Thyroid gland (tissue), 4 donors: ENCODE measurements around the gene GPC1. TPM values are rescaled to one million over a fixed set of nuclear protein-coding genes. Genes with fewer than 3 reads are reported as not detected.
A peak's percentile ranks its signal among the peaks of the same experiment; 100 is the strongest.

Experiments
- DNase-seq, 2 donors: peaks; one replicate each; pipeline ENCODE4 v3.0.0-alpha.2; 2019
- H3K27ac ChIP-seq, 3 donors: fragments of 200-600 bp; sonication (generic); 1 replicate in 2 of 3; 2 replicates in 1 of 3; pipeline ENCODE4 v1.5.1; 2016 to 2019; ENCODE audit warnings: mild to moderate bottlenecking in 1 of 3, moderate library complexity in 1 of 3
- H3K27me3 ChIP-seq: fragments of 200-600 bp; sonication (generic); one replicate; pipeline ENCODE4 v1.5.1; 2019
- H3K36me3 ChIP-seq, 2 donors: fragments of 200-600 bp; sonication (generic); one replicate each; pipeline ENCODE4 v1.5.1; 2016 to 2019
- H3K4me1 ChIP-seq, 2 donors: fragments of 200-600 bp; sonication (generic); one replicate each; pipeline ENCODE4 v1.5.1; 2017 to 2019
- H3K4me3 ChIP-seq, 3 donors: fragments of 200-600 bp; sonication (generic); replicated peaks in 1 of 3; 1 replicate in 2 of 3; 2 replicates in 1 of 3; pipeline ENCODE4 v1.5.1; 2016; ENCODE audit warnings: mild to moderate bottlenecking in 1 of 3
- H3K9me3 ChIP-seq: fragments of 200-600 bp; sonication (generic); one replicate; pipeline ENCODE4 v1.5.1; 2017
- CTCF ChIP-seq, 6 experiments: fragments of 200-600 bp in 3 of 6; fragments of 450-650 bp in 3 of 6; sonication (generic) in 3 of 6; IDR thresholded peaks; one replicate each; pipeline ENCODE4 v1.5.1; 2016 to 2019; ENCODE audit warnings: antibody characterized with exemption in 6 of 6, mild to moderate bottlenecking in 2 of 6, inconsistent platforms in 1 of 6, moderate library complexity in 1 of 6
- POLR2A ChIP-seq, 2 donors: fragments of 450-650 bp; IDR thresholded peaks; one replicate each; pipeline ENCODE4 v1.6.1; 2017; ENCODE audit warnings: antibody characterized with exemption in 2 of 2, mild to moderate bottlenecking in 2 of 2, moderate library complexity in 1 of 2
- WGBS, 2 donors: methylation state at CpG; one replicate each; pipeline ENCODE4 v1.1.5; 2017; 5-methylcytosine and 5-hydroxymethylcytosine counted together
- intact Hi-C: fragments of 100-400 bp; cut with DNase I; formaldehyde crosslinking; loops from one replicate; pipeline ENCODE4 v1.15.1; 2023
- total RNA-seq, 4 donors: library from RNA; depleted of rRNA; stranded (reverse); fragments of >200 nt; gene quantifications; one replicate each; pipeline ENCODE4 v1.2.3, GENCODE V29; 2016

The GPC1 gene
- total RNA-seq, 4 donors from 2014 or later: 14.1 to 35.5 (median 26.8) TPM

DNA sequence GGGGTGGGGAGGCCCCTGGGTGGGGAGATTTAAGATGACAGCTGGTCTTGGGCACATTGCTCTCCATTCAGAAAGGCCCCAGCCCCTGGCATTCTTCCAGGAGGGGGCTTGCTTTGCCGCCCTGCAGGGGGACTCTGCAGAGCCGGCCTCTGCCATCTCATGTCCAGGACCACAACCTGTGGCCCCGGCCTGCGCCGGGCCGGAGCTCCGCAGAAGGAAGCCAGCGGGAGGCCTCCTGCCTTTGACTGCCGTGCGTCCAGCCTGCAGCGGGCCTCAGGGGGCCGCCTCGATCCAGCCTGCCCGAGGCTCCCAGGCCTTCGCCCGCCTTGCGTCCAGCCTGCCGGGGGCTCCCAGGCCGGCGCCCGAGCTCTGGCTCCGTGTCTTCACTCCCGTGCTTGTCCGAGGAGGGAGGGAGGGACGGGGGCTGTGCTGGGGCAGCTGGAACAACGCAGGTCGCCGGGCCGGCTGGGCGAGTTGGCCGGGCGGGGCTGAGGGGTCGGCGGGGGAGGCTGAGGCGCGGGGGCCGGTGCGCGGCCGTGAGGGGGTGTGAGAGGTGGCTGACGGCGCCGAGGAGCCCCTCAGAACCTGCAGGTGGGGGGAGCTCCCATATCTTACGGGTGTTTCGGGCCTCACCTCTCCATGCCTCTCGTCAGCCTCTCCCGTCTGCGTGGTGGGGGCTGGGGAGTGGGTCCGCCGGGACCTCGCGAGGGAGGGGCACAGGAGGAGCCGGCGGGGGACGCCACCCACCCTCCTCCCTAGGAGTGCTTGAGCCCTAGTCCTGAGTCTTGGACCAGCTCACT lies 20.4 kb downstream of the GPC1 start:
- peaks cover 9 to 32% of the 10 kb centered on the region in 2 donors for H3K4me1 ChIP-seq
- no peaks in the 10 kb centered on the region for H3K27me3 ChIP-seq
- H3K27ac ChIP-seq: no peak overlapping the region
- DNase-seq: peak; percentile 61 to 68
- no peaks in the 10 kb centered on the region for H3K9me3 ChIP-seq
- H3K4me3 ChIP-seq: peak overlapping the region in 1 of 3 donors; percentile 17
- H3K36me3 ChIP-seq: no peaks in the 10 kb centered on the region
- intact Hi-C loops: no loop called here
- WGBS, 2 donors: 8 to 17% methylated on average over 2 to 9 of the region's 55 CpGs
- TF ChIP-seq CTCF (IDR thresholded peaks at IDR 0.05) (no peak), POLR2A (IDR thresholded peaks at IDR 0.05) (no peak)

- Histone ChIP-seq H3K27me3 (no peaks in the 10 kb centered on the region), H3K36me3 (no peaks in the 10 kb centered on the region), H3K27ac (no peak overlapping the region), H3K9me3 (no peaks in the 10 kb centered on the region), H3K4me3 (no peak overlapping the region), H3K4me1 (peaks cover 9 to 31% of the 10 kb centered on the region in 2 donors)
- 70 to 75% methylated on average over 9 to 11 of the region's 17 CpGs for WGBS, 2 donors
- TF ChIP-seq POLR2A (IDR thresholded peaks at IDR 0.05): no peak
- TF ChIP-seq CTCF (IDR thresholded peaks at IDR 0.05): no peak
- intact Hi-C loops: no loop called here
- peak in 1 of 2 donors; percentile 28 for DNase-seq
Observed at GRCh38 chr2:240456447-240457222, 21.2 kb downstream of the GPC1 start.

- 77 to 88% methylated on average over 14 to 17 of the region's 22 CpGs for WGBS, 2 donors
- intact Hi-C loops: no loop called here
- DNase-seq: no peak
- H3K27ac ChIP-seq: no peak overlapping the region
- no peak overlapping the region for H3K4me3 ChIP-seq
- H3K27me3 ChIP-seq: no peaks in the 10 kb centered on the region
- H3K4me1 ChIP-seq: peaks cover 9 to 23% of the 10 kb centered on the region in 2 donors
- no peaks in the 10 kb centered on the region for H3K36me3 ChIP-seq
- H3K9me3 ChIP-seq: no peaks in the 10 kb centered on the region
- TF ChIP-seq CTCF (IDR thresholded peaks at IDR 0.05) (no peak), POLR2A (IDR thresholded peaks at IDR 0.05) (no peak)
Observed at GRCh38 chr2:240457223-240458043, 22.0 kb downstream of the GPC1 start.

DNA sequence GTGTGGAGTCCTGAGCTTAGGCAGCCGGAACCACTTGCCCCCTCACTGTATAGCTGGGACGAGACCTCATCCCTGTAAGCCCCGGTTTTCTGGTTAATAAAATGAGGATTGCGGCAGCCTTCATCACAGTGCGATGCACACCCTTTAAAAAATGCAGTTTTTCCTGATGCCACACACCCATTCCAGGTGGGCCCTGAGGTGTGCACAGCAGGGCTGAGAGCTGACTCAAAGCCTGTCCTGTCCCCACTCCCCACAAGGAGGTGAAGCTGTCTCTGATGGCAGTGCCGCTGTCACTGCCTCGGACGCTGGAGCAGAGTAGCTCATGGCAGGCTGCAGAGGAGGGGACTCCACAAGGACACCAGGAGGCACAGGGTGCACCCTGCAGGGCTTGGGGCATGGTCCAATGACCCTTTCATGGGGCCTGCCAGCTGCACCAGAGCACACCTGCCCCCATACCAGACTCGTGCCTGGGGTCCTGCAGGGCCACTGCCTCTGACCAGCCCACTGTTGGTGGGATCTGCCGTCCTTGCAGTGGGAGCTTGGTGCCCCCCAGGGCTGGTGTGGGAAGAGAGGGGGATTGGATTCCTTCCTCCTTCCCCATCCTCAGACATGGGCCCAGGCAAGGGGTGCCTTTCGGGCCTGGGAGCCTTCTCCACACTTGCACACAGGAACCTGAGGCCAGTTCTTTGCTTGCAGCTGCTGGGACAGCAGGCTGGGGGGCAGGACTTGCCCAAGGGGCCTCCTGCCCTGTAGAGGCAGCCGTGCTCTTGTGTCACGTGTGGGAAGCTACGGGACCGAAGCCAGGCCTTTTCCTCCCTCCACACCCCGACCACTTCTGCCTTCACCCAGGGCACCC lies 22.8 kb downstream of the GPC1 start:
- DNase-seq: no peak
- TF ChIP-seq POLR2A (IDR thresholded peaks at IDR 0.05): no peak
- TF ChIP-seq CTCF (IDR thresholded peaks at IDR 0.05): no peak
- no peaks in the 10 kb centered on the region for H3K36me3 ChIP-seq
- H3K27ac ChIP-seq: no peak overlapping the region
- H3K9me3 ChIP-seq: no peaks in the 10 kb centered on the region
- no peaks in the 10 kb centered on the region for H3K27me3 ChIP-seq
- 79 to 87% methylated on average over 8 to 10 of the region's 16 CpGs for WGBS, 2 donors
- H3K4me1 ChIP-seq: peaks cover 9 to 23% of the 10 kb centered on the region in 2 donors
- no peak overlapping the region for H3K4me3 ChIP-seq
- intact Hi-C loops: no loop called here
